ENCODE results near the gene ABCF3.

DNA sequence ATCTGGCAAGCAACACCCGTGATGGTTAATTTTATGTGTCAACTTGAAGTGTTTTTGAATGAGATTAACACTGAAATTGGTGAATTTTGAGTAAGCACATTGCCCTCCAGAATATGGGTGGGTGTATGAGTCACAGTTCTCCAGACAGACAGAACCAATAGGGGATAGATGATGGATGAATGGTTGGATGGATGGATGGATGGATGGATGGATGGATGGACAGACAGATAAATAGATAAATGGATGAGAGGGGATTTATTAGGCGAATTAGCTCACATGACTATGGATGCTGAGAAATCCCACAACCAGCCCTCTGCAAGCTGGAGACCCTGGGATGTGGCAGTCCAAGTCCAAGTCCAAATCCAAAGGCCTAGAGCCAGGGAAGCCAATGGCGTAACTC lies 37.9 kb downstream of the ABCF3 start:
- TF ChIP-seq CTCF (IDR thresholded peaks at IDR 0.05) (no peak), POLR2A (IDR thresholded peaks at IDR 0.05) (no peak)

Measured in right lobe of liver (tissue), 4 donors.